OCI-LY7 (cell line): ENCODE data around the gene CFAP52.

Source experiments
- EZH2phosphoT487 ChIP-seq: fragments of 200-600 bp; sonication (generic); IDR thresholded peaks from 2 replicates; pipeline ENCODE4 v1.6.1; 2018; ENCODE audit warnings: low read depth, borderline replicate concordance, mild to moderate bottlenecking, mixed run types, antibody characterized with exemption, low read length, moderate library complexity, mixed read lengths
- TF ChIP-seq, protein P1 (sequence below): fragments of 200-600 bp; sonication (generic); conservative IDR thresholded peaks from 2 replicates; pipeline ENCODE4 v1.5.1; 2014; ENCODE audit warnings: mild to moderate bottlenecking, antibody characterized with exemption, low read length, moderate library complexity, mixed read lengths

DNA sequence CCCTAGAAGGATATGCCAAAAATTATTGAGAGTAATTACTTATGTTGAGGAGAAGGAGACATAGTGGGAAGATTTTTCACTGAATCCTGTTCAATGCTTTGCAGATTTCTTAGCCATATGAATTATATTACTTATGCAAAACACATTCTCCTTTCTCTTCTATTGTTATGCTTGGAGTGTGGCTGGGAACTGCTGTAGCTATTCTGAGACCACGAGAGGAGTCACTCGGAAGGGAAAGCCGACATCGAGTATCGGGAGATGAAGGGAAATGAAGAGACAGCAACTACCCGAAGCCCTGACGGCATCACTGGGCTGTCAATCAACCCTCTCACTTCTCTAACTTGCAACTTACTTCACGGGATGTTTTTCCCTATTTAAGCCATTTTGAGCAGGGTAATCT lies 40.4 kb upstream of the CFAP52 start:
- no peak for TF ChIP-seq EZH2phosphoT487
- TF ChIP-seq, protein P1, sequence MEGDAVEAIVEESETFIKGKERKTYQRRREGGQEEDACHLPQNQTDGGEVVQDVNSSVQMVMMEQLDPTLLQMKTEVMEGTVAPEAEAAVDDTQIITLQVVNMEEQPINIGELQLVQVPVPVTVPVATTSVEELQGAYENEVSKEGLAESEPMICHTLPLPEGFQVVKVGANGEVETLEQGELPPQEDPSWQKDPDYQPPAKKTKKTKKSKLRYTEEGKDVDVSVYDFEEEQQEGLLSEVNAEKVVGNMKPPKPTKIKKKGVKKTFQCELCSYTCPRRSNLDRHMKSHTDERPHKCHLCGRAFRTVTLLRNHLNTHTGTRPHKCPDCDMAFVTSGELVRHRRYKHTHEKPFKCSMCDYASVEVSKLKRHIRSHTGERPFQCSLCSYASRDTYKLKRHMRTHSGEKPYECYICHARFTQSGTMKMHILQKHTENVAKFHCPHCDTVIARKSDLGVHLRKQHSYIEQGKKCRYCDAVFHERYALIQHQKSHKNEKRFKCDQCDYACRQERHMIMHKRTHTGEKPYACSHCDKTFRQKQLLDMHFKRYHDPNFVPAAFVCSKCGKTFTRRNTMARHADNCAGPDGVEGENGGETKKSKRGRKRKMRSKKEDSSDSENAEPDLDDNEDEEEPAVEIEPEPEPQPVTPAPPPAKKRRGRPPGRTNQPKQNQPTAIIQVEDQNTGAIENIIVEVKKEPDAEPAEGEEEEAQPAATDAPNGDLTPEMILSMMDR: no peak
